Duodenal mucosa (tissue), 2 donors: ENCODE measurements around the gene MID1.

ENCODE experiments used
- H3K27ac ChIP-seq: one replicate; pipeline ENCODE4 v1.7.0; 2013; ENCODE audit warnings: low read depth, low read length
- H3K27me3 ChIP-seq, 2 donors: one replicate each; pipeline ENCODE4 v1.7.0; 2013; ENCODE audit warnings: low read length in 2 of 2, control low read depth in 1 of 2; ENCODE audit not compliant: insufficient read depth in 2 of 2, control insufficient read depth in 1 of 2
- H3K36me3 ChIP-seq, 2 donors: one replicate each; pipeline ENCODE4 v1.7.0; 2013; ENCODE audit warnings: low read length in 2 of 2, control low read depth in 1 of 2; ENCODE audit not compliant: insufficient read depth in 2 of 2, control insufficient read depth in 1 of 2
- H3K4me1 ChIP-seq, 2 donors: one replicate each; pipeline ENCODE4 v1.7.0; 2013; ENCODE audit warnings: low read length in 2 of 2, control low read depth in 1 of 2; ENCODE audit not compliant: insufficient read depth in 2 of 2, control insufficient read depth in 1 of 2
- H3K4me3 ChIP-seq, 2 donors: one replicate each; pipeline ENCODE4 v1.7.0; 2013; ENCODE audit warnings: low read length in 2 of 2, low read depth in 1 of 2
- H3K9ac ChIP-seq, 2 donors: one replicate each; pipeline ENCODE4 v1.7.0; 2013; ENCODE audit warnings: low read length in 2 of 2, low read depth in 1 of 2
- H3K9me3 ChIP-seq, 2 donors: one replicate each; pipeline ENCODE4 v1.7.0; 2013; ENCODE audit warnings: low read length in 2 of 2, control low read depth in 1 of 2; ENCODE audit not compliant: control insufficient read depth in 1 of 2

MID1 gene

DNA sequence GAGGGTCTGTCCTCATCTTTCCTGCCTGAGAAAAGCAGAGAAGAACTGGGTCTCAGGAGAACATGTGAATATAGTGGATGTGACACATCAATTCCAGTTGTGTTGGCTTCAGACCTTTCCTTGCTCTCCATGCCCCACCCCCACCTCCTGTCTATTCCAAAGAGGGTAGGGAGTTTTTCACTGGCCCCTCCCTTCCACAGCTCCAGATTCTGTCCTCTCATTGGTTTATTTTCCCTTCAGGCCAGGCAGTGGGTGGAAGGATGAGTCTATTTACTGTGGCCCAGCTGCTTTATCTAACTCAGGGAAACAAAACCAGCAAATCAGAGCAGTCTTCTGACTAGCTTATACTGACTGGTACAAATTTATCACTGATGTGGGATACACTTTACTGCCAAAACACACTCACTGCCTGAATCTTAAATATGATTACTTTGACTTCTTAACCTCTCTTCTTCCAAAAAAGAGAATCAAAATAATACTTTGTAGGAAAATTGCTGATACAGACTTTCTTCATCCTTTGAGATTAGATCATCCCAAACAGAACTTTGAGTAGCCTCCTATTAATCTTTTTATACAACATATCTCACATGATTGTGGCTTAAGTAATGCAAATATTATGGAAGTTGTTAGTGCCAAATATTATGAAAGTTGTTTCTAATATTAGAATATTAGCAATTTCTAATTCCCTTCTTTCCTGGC, 221.2 kb downstream of the MID1 start:
- Histone ChIP-seq H3K27me3 (no peaks in the 10 kb centered on the region), H3K4me3 (no peak overlapping the region), H3K4me1 (no peaks in the 10 kb centered on the region), H3K9ac (no peak overlapping the region), H3K27ac (no peak overlapping the region), H3K9me3 (no peaks in the 10 kb centered on the region), H3K36me3 (no peaks in the 10 kb centered on the region)

DNA sequence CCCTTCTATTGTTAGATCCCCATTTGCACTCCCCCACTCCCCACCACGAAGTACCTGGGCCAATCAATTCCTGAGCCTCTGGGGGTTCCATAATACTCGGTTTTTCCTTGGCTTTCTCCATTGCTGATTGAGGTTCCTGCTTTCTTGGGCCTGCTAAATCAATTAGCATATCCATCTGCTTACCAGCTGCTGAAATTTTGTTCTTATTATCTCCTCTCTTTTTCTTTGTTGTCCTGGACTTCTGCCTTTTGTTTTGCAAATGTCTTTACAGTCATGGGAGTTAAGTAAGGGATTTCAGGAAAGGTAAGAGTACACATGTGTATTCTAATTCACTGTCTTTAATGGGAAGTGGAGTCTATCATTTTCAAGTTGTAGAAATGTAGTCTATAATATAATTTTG, 222.2 kb downstream of the MID1 start:
- H3K27ac ChIP-seq: no peak overlapping the region
- H3K36me3 ChIP-seq: no peaks in the 10 kb centered on the region
- no peak overlapping the region for H3K9ac ChIP-seq
- H3K4me3 ChIP-seq: no peak overlapping the region
- H3K27me3 ChIP-seq: no peaks in the 10 kb centered on the region
- H3K4me1 ChIP-seq: no peaks in the 10 kb centered on the region
- no peaks in the 10 kb centered on the region for H3K9me3 ChIP-seq

DNA sequence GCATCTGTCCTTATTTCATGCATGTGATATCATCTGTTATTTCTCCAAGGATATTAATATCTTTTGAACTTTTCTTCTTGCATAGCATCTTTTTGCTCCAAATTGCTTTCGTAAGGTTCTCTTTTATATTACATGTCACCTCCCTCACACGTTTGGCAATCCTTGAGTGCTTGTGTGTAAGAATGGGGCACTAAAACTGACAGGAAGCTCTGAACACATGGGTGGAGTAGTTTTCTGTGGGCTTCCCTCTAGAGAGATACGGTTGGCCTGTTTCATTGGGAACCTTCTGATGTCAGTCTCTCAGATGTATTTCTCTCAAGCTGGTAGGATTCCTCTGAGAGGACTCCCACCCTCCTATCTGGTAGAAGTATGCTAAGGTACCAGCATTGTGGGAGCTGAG, 223.0 kb downstream of the MID1 start:
- no peaks in the 10 kb centered on the region for H3K9me3 ChIP-seq
- no peak overlapping the region for H3K9ac ChIP-seq
- H3K4me1 ChIP-seq: no peaks in the 10 kb centered on the region
- H3K4me3 ChIP-seq: no peak overlapping the region
- no peak overlapping the region for H3K27ac ChIP-seq
- H3K27me3 ChIP-seq: no peaks in the 10 kb centered on the region
- no peaks in the 10 kb centered on the region for H3K36me3 ChIP-seq

DNA sequence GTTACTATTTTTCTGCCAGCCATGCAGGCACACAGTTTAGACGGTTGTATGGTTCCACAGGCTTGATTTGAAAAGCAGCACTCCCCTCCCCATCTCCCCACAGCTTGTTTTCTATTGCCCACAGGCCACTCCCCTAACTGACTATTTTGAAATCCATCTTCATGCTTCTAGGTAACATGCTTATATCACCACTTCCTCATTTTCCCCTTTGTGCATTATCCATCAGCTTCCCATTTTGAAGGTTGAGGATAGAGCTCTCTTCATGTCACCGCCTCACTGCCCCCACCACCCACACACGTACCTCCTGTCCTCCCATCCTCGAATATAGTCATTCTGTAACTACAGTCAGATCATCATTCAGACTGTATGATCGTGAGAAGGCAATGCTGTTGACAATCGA, 224.7 kb downstream of the MID1 start:
- H3K9ac ChIP-seq: no peak overlapping the region
- no peaks in the 10 kb centered on the region for H3K27me3 ChIP-seq
- H3K4me3 ChIP-seq: no peak overlapping the region
- H3K4me1 ChIP-seq: no peaks in the 10 kb centered on the region
- no peak overlapping the region for H3K27ac ChIP-seq
- H3K9me3 ChIP-seq: no peaks in the 10 kb centered on the region
- H3K36me3 ChIP-seq: no peaks in the 10 kb centered on the region
